NCI-H1048 (cell line): ENCODE data around the gene ZFP36.
"Not testable (repeated sequence)": the region's sequence is repeated elsewhere in the genome, so short reads cannot be mapped to it uniquely, and the experiment has no call there.

Source experiments
- DNase-seq: peaks from one replicate; lab custom pipeline; 2025; lab: John Stamatoyannopoulos, UW

ZFP36 gene, protein sequence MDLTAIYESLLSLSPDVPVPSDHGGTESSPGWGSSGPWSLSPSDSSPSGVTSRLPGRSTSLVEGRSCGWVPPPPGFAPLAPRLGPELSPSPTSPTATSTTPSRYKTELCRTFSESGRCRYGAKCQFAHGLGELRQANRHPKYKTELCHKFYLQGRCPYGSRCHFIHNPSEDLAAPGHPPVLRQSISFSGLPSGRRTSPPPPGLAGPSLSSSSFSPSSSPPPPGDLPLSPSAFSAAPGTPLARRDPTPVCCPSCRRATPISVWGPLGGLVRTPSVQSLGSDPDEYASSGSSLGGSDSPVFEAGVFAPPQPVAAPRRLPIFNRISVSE

GRCh38 chr19:39406656-39407409 lies at the start of gene ZFP36:
ZFP36 (plus strand) TSS chr19:39406847; CDS start chr19:39406905, 58 bp downstream.
- no peak for DNase-seq

- no peak for DNase-seq
Measured at GRCh38 chr19:39359026-39359425, 47.6 kb upstream of the ZFP36 start.

DNA sequence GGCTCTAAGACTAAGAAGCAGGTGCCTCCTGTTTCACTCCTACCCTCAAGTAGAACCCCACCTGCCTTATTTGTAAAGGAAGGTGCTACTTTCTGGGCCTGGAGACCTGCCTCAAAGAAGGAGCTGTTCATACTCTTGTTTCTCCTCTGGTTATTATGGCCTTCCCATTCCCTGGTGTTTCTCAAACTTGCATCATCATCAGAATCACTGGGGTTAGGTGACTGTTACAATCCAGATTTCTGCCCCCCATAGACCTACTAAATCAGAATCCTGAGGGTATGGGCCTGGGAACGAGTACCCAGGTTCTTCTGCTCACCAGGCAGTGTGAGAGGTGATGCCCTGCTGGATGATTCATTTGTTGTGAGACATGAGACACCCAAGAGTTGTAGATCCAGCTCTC lies 46.0 kb upstream of the ZFP36 start:
- no peak for DNase-seq

DNA sequence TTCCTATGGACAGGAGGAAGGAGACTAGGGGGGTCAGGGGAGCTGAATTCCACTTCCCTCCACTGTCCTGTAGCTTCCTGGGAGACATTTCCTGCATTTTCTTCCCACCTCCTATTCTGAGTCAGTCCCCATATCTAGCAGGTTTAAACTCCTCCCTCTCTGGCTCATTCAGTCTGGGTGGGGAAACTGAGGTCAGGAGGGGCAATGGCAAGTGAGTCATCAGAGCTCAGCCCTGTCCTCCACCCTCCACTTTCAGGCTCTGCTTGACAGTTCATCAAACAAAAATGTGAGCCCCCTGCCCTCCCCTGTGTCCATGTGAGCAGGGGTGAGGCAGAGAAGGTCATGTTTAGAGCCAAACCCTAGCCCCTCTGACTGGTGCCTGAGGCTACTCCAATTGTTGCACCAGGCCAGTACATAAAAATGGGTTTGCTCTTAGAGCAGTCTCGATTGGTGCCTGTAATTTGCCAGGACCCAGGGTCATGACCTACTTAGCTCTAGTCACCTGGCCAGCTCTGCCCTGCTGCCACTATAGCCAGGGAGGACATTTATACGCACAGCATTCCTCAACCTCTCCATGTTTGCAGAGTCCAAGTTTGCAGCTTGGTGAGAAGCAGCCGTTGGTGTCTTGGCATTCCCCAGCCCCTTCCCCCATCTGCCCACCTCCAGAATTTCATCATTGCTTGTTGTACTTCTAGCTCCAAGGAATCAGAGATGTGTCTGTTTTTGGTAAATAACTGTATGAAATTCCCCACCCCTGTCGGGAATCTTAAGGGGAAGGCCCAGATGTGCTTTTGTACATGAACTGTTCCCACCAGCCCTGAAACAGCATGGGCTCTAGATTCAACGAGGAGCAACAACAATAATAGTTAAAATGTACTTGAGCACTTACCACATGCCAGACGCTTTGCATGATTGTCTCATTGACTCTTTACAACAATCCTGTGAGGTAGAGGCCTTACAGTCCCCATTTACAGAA lies 43.7 kb upstream of the ZFP36 start:
- no peak for DNase-seq

- DNase-seq: no peak
Measured at GRCh38 chr19:39363901-39364457, 42.7 kb upstream of the ZFP36 start.

DNA sequence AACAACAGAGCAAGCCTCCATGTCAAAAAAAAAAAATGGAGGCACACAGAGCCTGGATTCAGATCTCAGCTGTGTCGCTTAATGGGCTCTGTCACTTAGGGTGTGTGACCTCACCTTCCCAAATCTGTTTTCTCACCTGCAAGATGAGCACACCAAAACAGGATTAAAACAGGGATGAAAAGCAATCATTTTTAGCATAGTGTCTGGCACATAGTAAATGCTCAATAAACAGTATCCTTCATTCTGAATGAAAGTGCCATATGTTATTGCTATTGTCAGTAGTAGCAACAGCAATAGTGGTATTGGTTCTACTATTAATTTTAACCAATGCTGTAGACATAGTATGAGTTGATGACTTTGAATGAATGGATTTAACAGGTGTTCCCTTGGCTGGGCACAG lies 41.1 kb upstream of the ZFP36 start:
- DNase-seq: no peak

- DNase-seq: no peak
Measured at GRCh38 chr19:39369200-39369599, 37.4 kb upstream of the ZFP36 start.

- no peak for DNase-seq
Measured at GRCh38 chr19:39370735-39371134, 35.9 kb upstream of the ZFP36 start.

- DNase-seq: no peak
Measured at GRCh38 chr19:39372047-39372802, 34.4 kb upstream of the ZFP36 start.

GRCh38 chr19:39372941-39373340 lies 33.7 kb upstream of the ZFP36 start:
- DNase-seq: no peak

DNA sequence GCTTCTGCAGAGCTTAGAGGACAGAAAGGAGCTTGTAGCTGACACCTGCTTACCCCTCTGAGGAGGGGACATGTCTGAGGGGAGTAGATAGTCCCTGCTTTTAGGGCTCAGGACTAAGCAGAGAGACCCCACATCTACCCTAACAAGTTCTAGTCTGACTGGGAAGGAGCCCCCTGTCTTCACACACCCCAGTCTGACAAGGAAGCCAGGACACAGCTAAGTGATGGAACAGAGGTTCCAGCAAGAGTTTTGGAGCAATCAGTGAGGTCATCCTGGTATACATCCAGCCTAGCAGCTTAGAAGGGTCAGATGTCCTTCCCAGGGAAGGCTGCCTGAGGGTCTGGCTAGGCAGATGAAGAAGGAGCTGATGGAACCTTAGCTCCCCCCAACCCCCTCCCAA lies 30.7 kb upstream of the ZFP36 start:
- DNase-seq: no peak

GRCh38 chr19:39377373-39378362 lies 29.0 kb upstream of the ZFP36 start:
- DNase-seq: no peak

DNA sequence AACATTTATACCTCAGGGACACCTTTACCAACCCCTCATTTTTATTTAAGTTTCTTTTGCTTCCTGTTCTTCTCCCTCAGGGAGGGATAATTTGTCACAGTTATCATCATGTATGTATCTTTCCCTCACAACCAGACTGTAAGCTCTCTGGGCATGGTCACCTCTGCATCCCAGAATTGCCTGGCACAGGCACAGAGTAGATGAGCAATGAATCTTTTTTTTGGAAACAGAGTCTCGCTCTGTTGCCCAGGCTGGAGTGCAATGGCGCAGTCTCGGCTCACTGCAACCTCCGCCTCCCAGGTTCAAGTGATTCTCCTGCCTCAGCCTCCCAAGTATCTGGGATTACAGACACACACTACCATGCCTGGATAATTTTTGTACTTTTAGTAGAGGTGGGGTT lies 27.3 kb upstream of the ZFP36 start:
- not testable (repeated sequence) for DNase-seq

DNA sequence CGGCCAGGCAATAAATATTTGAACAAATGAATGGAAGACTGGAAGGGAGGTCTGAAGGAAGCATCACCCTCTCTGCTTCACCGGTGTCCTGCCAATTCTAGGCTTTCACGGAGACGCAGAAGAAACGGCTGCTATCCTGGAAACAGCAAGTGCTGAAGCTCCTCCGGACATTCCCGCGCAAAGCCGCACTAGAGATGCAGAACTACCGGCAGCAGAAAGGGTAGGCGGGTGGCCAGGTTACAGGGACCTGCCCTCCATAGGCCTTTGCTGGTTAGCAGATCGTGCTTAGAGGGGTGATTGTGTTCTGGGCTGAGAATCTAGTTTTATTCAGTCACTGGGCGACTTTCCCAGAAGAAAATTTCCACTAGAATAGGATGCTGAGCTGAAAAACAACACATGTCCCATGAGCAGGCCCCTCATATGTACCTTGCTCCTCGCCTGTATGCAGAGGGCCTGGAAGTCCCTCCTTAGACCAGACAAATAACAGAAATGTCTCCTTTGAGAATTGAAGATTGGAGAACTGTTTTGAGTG lies 26.7 kb upstream of the ZFP36 start:
- no peak for DNase-seq

GRCh38 chr19:39380521-39381502 lies 25.8 kb upstream of the ZFP36 start:
- no peak for DNase-seq

GRCh38 chr19:39381910-39382611 lies 24.6 kb upstream of the ZFP36 start:
- no peak for DNase-seq

DNA sequence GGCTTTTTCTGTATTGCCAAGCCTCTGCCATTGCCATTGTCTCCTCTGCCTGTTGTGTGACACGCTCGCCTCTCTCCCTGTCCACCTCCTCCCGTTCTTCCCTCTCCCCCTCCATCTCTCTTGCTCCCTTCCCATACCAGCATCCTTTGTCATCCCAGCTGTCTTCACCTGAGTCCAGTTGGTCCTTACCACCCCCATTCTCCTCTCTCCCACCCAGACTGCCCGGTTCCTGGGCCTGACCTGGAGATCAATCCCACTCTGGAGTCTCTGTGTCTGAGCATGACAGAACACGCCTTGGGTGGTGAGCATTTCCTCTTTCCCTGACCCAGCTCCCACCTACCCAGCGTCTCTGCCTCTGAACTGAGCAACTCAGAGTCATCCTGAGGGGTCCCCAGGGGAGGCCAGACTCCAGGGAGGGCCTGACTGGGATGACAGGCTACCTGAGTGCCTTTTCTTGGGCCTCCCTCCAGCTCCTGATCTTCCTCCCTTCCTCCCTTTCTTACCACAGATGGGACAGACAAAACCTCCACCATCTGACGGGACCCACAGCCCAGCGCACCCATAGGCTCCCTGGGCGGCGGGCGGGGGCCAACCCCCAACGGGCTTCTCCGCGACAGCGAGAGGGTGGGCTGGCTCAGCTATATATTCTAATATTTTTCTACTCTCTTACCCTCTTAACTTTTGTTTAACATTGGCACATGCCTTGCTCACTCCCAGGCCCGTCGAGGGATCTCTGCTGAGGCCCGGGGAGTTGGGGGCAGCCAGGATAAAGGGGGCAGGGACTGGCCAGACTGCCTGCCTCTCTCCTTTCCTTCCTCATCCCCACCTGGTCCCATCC lies 23.4 kb upstream of the ZFP36 start:
- DNase-seq: no peak
